ENCODE results near the gene SMIM29. TPM values are rescaled to one million over a fixed set of nuclear protein-coding genes. Genes with fewer than 3 reads are reported as not detected.

The SMIM29 gene
- total RNA-seq, 2 donors from 2014 or later, result 7.2 to 7.9 TPM

GRCh38 chr6:34236443-34237315 lies 12.1 kb downstream of the SMIM29 start, which contains the start of gene HMGA1:
TSS of gene HMGA1 (plus strand) at chr6:34236873. CDS start at chr6:34240781, 3,908 bp downstream.
- WGBS, 2 experiments (ENCODE audit: insufficient coverage in 1 of 2, insufficient read length in 1 of 2), result 0% methylated on average over 27 to 87 of the region's 91 CpGs
- Histone ChIP-seq H3K36me3 (ENCODE audit: control insufficient read depth, insufficient read depth, low read length) (peaks cover 30% of the 10 kb centered on the region), H3K27me3 (ENCODE audit: control insufficient read depth, insufficient read depth, low read length, poor library complexity, severe bottlenecking) (no peaks in the 10 kb centered on the region), H3K9me3 (ENCODE audit: control insufficient read depth, low read length) (no peaks in the 10 kb centered on the region), H3K4me1 (ENCODE audit: control insufficient read depth, insufficient read depth, low read length) (peaks cover 17% of the 10 kb centered on the region), H3K9ac (ENCODE audit: extremely low read depth, low read length, poor library complexity, severe bottlenecking) (peak within 1 kb of the TSS; percentile 83), H3K4me3 (ENCODE audit: low read length) (peak within 1 kb of the TSS; percentile 95), H3K27ac (ENCODE audit: low read depth, low read length) (peak within 1 kb of the TSS; percentile 97)
- no peaks in the 10 kb centered on the region for H3K9me3 Mint-ChIP-seq
- peaks cover 30% of the 10 kb centered on the region for H3K36me3 Mint-ChIP-seq (ENCODE audit: low read depth)
- H3K4me3 Mint-ChIP-seq, result peak within 1 kb of the TSS; percentile 89
- DNase-seq, result peak; percentile 94
- TF ChIP-seq CTCF (conservative IDR thresholded peaks at IDR 0.05), result no peak
- H3K4me1 Mint-ChIP-seq, result peaks cover 38% of the 10 kb centered on the region
- no peaks in the 10 kb centered on the region for H3K27me3 Mint-ChIP-seq (ENCODE audit: insufficient read depth)
- H3K27ac Mint-ChIP-seq, result peak within 1 kb of the TSS; percentile 98

GRCh38 chr6:34236131-34236442 lies 12.7 kb downstream of the SMIM29 start:
- H3K27ac Mint-ChIP-seq, result peak overlapping the region; percentile 98

More at GRCh38 chr6:34236131-34236442, 12.7 kb downstream of the SMIM29 start:
- H3K4me1 Mint-ChIP-seq, result peaks cover 33% of the 10 kb centered on the region
- Histone ChIP-seq H3K27ac (ENCODE audit: low read depth, low read length) (peak overlapping the region; percentile 97), H3K4me3 (ENCODE audit: low read length) (peak overlapping the region; percentile 80), H3K36me3 (ENCODE audit: control insufficient read depth, insufficient read depth, low read length) (peaks cover 24% of the 10 kb centered on the region), H3K9me3 (ENCODE audit: control insufficient read depth, low read length) (no peaks in the 10 kb centered on the region), H3K9ac (ENCODE audit: extremely low read depth, low read length, poor library complexity, severe bottlenecking) (peak overlapping the region; percentile 81), H3K27me3 (ENCODE audit: control insufficient read depth, insufficient read depth, low read length, poor library complexity, severe bottlenecking) (no peaks in the 10 kb centered on the region), H3K4me1 (ENCODE audit: control insufficient read depth, insufficient read depth, low read length) (peaks cover 13% of the 10 kb centered on the region)
- no peak for DNase-seq
- H3K9me3 Mint-ChIP-seq, result no peaks in the 10 kb centered on the region
- peaks cover 24% of the 10 kb centered on the region for H3K36me3 Mint-ChIP-seq (ENCODE audit: low read depth)
- WGBS, 2 experiments (ENCODE audit: insufficient coverage in 1 of 2, insufficient read length in 1 of 2), result 0 to 1% methylated on average over 5 to 13 of the region's 13 CpGs
- TF ChIP-seq CTCF (conservative IDR thresholded peaks at IDR 0.05), result no peak
- H3K4me3 Mint-ChIP-seq, result peak overlapping the region; percentile 89
- H3K27me3 Mint-ChIP-seq (ENCODE audit: insufficient read depth), result no peaks in the 10 kb centered on the region
